ENCODE results near the gene ZNF608. TPM values are rescaled to one million over a fixed set of nuclear protein-coding genes. Genes with fewer than 3 reads are reported as not detected.

ZNF608 gene
- total RNA-seq, 1 experiment from 2014 or later = 15.9 TPM

DNA sequence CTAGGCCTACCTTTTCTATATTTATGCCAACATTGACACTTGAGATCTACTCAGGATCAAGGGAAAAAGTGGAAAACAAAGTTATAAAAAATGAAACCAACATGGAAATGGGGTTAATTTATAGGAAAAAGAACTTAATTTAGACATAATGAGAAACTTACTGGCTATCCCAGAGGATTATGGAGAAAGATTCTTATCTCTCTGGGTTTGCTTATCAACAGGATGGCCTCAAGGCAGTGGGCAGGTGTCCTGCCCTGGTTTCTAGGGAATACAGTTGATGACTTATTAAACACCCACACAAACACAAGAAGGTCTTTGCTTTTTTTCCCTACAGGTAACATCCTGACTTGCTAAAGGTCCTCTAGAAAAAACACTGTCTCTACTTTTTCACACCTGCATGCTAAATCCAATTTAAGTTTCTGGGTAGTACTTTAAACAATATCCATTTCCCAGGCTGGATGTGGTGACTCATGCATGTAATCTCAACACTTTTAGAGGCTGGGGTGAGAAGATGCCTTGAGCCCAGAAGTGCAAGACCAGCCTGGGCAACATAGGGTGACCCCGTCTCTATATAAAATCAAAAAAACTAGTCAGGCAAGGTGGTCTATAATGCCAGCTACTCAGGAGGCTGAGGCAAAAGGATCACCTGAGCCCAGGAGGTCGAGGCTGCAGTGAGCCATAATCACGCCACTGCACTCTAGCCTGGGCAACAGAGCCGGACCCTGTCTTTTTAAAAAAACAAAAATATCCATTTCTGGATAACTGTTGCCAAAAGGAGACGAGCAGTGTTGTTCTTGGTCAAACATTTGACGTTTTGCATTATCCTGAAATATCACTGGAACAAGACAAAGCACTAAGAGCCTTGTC is 6.6 kb upstream of the ZNF608 start:
- DNase-seq (ENCODE audit: low read depth) = no peak

DNA sequence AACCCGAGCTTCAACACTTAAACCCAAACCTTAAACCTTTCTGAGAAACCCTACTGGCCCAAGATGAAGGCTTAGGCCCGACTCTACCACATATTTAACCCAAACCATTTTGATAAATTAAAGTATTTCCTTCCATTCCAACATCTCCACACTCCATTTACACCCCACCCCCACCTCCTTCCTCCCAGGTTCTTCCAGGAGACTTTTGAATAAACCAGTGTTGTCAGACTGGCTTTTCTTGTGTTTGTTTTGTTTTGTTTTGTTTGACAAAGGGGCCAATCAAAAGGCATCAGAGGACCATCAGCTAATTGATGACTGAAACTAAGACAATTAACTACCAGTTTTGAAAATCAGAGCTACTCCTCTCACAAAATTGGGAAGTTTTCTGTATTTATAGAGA is 4.6 kb upstream of the ZNF608 start:
- DNase-seq (ENCODE audit: low read depth) = no peak

DNA sequence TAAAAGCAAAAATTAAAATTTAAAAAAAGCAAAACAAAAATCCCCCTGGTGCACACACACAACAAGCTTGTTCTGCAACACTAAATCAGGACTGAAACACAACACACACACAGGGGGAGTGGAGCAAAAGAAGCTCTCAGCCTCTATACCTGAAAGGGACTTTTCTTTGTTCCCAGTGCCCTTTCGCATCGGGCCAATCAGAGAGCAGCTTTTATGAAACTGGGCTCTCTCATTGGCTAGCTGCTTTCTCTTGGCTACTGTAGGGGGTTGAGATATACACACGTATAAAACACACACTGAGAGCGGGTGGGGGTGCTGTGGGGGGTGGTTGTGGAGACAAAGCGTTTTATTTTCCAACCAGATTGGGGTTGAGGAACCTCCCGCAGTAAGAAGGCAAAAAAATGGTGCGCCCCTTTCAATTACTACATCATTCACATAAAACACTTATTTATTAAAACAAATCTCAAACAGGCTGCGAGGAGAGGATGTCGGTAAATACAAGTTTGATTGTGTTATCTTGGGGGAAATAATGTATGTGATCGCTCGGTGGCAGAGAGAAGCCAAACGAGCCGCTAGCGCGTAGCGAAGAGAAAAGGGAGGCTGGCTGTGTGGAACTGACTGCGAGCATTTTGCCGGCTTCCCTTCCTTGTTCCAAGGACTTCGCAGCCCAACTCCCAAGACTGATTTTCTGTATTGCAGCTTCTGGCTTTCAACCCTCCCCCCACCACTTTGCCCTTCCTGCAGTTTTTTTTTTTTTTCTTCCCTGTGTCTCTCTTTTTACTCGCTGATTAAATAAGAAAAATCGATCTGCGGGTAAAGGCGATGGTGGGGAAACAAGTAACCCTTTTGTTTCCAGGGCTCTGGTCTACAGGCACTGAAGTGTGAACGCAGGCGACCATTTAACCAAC is 2.5 kb upstream of the ZNF608 start:
- DNase-seq (ENCODE audit: low read depth) = peak; percentile 93

DNA sequence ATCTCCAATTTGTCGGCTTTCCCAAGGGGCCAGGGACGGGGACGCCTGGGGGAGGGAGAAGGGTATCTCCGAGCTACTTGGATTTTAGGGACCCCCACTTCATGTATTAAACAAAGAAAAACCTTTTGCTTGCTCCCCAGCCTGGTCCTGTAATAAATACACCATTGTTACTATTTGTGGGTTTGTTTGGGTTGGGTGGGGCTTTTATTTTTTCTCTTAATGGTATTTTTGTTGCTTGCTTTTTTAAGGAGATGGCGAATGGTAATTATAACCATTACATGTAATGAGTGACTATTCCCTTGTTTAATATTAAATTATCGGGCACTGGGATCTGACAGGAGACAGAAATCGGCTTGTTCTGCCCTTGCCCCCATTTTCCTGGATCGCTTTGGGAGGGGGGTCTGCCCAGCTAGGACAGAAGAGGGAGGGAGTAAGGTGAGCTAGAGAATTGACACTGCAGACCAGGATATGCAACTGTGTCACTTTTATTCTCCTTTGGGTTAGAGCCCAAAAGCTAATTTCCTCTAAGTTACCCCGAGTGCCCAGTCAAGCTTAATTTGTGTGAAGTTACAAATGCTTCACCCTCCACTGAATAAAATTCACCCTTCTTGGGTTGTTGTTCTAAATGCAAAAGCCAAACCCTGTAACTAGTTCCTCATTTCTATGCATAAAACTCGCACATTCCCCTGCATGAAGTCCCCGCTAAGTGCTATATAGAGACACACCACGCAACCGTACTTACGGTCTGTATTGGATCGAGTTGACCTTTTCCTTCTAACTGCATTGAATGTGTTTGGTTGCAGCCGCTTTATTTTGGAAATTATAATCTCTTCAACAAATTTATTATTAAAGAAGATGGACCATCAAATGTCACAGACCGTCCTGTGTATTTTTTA is 1.6 kb upstream of the ZNF608 start:
- DNase-seq (ENCODE audit: low read depth) = peak; percentile 39

DNA sequence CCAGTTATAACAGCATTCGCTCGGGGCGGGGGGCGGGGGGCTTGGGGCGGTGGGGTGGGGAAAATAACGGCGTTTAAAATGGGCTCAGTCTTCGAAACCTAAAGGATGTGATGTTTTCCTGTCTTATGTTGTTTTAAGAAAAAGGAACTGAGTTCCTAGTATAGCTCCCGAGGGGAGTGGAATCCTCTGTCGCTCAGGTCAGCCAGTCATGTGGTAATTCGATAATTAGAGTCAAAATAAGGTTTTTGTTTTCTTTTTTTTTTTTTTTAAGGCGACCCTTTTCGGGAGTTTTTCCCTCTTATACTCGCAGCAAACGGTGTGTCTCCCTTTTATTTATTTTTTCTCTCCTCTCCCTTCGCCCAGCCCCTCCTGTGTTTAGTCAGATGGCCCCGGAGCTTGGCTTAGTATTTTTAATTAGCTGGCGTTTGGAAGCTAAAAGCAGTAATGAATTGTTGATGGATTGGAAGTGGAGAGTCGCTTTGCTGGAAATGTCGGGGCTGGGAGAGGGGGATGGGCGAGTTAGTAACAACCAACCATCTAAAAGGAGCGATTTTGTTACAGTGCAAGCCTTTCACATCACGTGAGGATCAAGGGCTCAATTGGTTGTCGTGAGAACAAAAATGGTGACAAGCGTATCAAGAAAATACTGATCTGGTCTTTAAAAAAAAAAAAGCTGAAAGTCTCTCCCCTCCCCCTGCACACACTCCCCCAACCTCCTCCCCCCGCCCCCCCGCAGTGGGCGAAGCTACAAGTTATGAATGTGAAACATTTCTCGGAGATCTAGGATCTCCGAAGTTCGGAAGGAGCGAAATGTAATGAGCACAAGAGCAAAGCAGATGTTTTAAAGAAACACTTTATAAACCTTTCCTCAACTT is 714 bp upstream of the ZNF608 start:
- peak; percentile 94 for DNase-seq (ENCODE audit: low read depth)

GRCh38 chr5:124745007-124745927 is 1.2 kb downstream of the ZNF608 start:
- DNase-seq (ENCODE audit: low read depth) = no peak

DNA sequence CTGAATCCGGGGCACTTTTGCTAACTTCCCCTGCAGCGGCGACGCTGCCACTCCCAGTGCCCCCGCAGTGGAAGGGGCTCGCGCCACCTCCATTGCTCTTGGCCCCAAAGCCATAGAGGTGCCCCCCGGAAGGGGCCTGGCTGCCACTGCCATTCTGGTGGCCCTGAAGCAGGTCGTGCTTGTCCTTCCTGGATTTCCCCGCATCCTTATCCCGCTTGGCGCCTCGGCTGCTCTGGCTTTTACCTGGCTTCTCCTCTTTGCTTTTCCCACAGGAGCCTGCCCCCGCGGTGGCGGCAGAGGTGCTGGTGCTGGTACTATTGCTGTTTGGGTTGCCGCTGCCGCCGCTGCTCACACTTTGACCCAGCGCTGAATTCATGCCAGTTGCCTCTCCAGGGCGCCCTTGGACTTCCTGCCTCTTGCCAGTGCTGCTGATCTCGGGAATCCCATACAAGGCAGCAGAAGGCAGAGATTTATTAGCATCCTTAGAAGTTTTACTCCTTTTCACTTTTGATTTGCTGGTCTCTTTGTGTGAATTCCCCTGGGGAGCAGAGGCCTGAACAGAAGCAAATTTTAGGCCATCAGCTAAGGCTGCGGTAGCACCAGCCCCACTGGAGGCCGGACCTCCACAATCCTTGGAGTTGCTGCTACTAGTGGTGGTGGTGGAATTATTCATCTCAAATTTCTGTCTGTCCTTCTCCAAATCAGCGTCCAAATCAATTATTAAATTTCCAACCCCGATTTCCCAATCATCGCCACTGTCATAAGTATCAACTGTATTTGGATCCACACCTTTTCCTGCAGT is 2.1 kb downstream of the ZNF608 start:
- peak; percentile 60 for DNase-seq (ENCODE audit: low read depth)

GRCh38 chr5:124743602-124744169 is 2.8 kb downstream of the ZNF608 start:
- DNase-seq (ENCODE audit: low read depth) = no peak

- DNase-seq (ENCODE audit: low read depth) = peak; percentile 86
These were observed 3.3 kb downstream of the ZNF608 start for GRCh38 chr5:124742983-124743601.

DNA sequence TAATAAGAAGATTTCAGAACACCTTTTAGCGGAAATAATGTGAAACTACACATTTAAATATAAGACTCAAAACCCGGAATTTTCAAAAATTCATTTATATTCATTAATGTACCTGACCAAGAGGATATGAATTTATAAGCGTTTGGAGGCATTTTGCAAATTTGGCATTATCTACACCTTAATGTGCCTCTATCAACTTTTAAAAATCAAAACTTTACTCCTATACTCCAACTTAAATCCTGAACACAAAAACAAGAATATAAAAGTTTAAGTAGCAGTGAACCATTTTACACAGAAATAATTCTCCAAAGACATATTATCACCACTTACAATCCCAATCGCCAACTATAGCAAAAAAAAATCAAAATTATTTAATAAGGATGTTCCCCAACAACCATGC is 3.9 kb downstream of the ZNF608 start:
- DNase-seq (ENCODE audit: low read depth) = no peak

DNA sequence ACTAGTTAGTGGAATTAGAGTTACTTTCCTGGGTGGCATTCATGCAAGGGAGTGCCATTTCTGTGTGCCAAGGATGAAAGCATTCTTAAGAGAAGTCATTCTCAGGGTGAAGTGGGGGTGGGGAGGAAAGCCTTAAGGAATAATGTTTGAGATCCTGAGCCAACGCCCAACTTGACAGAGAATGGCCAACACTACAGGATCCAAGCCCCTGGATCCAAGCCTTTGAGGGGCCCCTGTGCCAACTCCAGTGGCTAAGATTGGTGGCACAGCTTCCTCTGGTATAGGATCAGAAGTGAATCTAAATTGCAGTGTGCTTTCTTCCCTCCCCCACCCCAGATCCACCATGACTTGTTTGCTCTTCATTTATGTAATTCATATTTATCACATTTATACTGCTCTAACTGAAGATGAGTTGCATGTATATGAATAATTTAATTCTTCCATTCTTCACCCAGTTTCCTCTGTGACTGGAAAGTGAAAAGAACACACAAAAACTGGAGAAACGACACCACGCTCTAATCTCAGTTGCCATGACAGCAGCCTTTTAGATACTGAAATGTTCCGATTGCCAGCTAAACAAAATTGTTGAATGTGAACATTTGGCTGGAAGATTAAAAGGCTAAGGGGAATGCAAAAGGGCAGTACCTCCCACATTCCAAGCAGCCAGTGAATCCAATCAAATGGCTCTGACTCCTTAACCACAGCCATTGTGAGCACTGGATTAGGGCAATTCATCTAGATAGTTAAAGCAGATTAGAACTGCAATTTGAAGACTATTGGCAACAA is 4.5 kb downstream of the ZNF608 start:
- peak; percentile 96 for DNase-seq (ENCODE audit: low read depth)

DNA sequence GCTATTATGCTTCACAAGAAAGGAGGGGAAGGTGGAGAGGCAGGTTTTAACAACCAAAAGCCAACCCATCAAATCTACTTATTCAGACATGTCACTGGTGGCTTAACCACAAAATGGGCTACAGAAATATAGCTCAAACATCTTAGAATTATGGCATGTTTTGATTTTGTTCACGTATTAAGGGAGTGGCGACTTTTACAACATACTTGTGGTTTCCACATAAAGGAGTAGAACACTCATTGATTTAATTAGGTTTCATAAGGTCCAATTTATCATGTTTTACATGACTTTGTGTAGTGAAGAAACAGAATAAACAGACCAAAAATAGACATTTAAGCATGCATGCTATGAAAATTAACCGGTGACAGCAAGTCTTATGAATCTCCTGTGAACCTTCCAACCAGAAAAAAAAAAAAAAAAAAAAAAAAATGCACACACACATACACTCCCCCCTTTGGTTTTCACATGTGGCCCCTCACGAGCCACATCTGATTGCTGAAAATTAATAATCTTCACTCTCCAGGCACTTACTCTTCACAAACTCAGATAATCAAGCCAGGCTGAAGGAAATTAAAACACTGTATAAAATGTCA is 5.4 kb downstream of the ZNF608 start:
- DNase-seq (ENCODE audit: low read depth) = peak; percentile 65

GRCh38 chr5:124740071-124740470 is 6.4 kb downstream of the ZNF608 start:
- no peak for DNase-seq (ENCODE audit: low read depth)

DNA sequence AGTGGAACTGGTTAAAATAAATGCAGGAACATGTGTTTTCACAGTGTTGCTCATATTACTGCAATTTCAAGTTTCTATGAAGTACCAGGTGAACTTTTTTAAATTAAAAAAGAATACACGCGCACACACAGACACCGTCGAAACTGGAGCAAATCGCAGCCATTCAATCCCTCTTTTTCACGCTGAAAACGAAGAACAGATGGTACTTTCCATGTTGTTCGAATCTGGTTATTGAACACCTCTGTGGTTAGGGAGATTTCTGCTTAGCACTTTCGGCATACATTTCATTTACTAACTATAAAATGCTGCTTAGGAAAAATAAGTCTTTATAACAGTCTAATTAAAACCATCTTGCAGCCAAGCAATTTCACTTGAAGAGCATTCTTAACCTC is 6.8 kb downstream of the ZNF608 start:
- DNase-seq (ENCODE audit: low read depth) = no peak

GRCh38 chr5:124738681-124739633 is 7.5 kb downstream of the ZNF608 start:
- peak; percentile 74 for DNase-seq (ENCODE audit: low read depth)

GRCh38 chr5:124737651-124738050 is 8.8 kb downstream of the ZNF608 start:
- DNase-seq (ENCODE audit: low read depth) = no peak
